ENCODE results near the gene SLCO1B1.

- TF ChIP-seq POLR2A (IDR thresholded peaks at IDR 0.05) = no peak
- no peak for TF ChIP-seq CTCF (IDR thresholded peaks at IDR 0.05)
- no peak for TF ChIP-seq POLR2AphosphoS5 (IDR thresholded peaks at IDR 0.05)
These were observed 121.1 kb downstream of the SLCO1B1 start for GRCh38 chr12:21252070-21252469.
